B cell (primary cell): ENCODE data around the gene PARD3B.

Source experiments
- CTCF ChIP-seq: fragments of 200-600 bp; IDR thresholded peaks from one replicate; pipeline ENCODE4 v1.8.0; 2022; ENCODE audit warnings: antibody characterized with exemption, mild to moderate bottlenecking
- EZH2 ChIP-seq: IDR thresholded peaks from 2 replicates; pipeline ENCODE4 v1.6.1; 2012; ENCODE audit warnings: borderline replicate concordance, low read depth, mild to moderate bottlenecking, moderate library complexity, low read length; ENCODE audit not compliant: insufficient read depth, poor library complexity, severe bottlenecking

DNA sequence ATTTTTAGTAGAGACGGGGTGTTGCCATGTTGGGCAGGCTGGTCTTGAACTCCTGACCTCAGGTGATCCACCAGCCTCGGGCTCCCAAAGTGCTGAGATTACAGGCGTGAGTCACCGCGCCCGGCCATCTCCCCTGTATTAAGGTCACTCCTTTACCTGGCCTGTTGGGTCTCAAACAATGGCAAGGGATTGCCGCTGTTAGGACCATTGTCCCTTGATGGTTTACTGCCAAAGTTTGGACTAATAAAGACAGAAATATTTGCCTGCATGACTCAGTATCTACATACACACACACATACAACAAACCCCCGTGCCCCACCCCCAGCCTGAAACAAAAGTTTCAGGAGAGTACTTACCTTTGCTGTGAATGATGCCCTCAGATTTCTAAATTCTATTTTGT is 16.5 kb downstream of the PARD3B start:
- TF ChIP-seq CTCF (no peak), EZH2 (no peak)
